ENCODE measurements around the gene RAB9B.
A peak's percentile ranks its signal among the peaks of the same experiment; 100 is the strongest.

RAB9B gene, protein sequence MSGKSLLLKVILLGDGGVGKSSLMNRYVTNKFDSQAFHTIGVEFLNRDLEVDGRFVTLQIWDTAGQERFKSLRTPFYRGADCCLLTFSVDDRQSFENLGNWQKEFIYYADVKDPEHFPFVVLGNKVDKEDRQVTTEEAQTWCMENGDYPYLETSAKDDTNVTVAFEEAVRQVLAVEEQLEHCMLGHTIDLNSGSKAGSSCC

DNA sequence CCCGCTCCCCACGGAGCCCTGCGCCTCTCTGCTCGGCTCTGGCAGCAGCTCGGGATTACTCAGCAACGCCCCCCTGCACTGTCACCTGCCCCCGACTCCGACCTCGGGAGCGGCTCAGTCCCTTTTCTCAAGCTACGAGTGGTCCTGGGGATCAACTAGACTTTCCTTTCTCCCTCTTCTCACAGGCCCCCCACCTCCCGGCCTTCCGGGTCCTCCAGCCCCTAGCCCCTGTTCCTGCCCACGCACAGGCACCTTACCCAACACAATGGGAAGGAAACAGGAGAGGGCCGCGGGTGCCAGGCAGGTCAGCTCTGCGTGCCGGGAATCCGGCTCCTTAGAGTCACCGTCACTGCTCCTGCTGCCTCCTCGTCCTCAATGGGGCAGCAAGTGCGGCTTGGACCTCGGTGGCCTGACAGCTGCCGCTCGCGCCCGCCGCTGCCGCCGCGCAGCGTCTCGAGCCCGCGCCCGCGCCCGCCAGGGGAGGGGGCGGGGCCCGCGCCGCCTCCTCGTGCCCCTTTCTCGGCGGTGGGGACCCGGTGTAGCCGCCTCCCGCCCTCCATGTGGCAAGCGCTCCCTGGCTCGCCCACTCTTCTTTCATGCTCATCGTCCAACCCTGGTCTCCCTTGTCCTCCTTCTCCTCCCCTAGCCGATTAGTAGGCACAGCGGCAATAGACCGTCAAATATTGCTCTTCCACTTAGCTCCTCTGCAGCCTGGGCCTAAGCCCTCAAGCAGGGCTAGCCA lies at the start of gene RAB9B:
RAB9B (minus strand) TSS at position 455 of the 742 bp plus-strand sequence. CDS start 6,473 bp downstream, outside the sequence.
- DNase-seq (ENCODE audit: low spot score), result peak; percentile 69
- in situ Hi-C loops (cut with MboI; ENCODE audit: low pct_unique_long_range_greater_than_20kb, low sequenced_read_pairs, unreplicated experiment), result loop anchor here (25.0 kb wide), 1 partner anchor 280 kb away; the partner anchor contains the start of gene ZCCHC18
- TF ChIP-seq, protein P1, sequence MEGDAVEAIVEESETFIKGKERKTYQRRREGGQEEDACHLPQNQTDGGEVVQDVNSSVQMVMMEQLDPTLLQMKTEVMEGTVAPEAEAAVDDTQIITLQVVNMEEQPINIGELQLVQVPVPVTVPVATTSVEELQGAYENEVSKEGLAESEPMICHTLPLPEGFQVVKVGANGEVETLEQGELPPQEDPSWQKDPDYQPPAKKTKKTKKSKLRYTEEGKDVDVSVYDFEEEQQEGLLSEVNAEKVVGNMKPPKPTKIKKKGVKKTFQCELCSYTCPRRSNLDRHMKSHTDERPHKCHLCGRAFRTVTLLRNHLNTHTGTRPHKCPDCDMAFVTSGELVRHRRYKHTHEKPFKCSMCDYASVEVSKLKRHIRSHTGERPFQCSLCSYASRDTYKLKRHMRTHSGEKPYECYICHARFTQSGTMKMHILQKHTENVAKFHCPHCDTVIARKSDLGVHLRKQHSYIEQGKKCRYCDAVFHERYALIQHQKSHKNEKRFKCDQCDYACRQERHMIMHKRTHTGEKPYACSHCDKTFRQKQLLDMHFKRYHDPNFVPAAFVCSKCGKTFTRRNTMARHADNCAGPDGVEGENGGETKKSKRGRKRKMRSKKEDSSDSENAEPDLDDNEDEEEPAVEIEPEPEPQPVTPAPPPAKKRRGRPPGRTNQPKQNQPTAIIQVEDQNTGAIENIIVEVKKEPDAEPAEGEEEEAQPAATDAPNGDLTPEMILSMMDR (IDR thresholded peaks at IDR 0.05; ENCODE audit: extremely low read depth, insufficient read depth, missing control alignments), result no peak

DNA sequence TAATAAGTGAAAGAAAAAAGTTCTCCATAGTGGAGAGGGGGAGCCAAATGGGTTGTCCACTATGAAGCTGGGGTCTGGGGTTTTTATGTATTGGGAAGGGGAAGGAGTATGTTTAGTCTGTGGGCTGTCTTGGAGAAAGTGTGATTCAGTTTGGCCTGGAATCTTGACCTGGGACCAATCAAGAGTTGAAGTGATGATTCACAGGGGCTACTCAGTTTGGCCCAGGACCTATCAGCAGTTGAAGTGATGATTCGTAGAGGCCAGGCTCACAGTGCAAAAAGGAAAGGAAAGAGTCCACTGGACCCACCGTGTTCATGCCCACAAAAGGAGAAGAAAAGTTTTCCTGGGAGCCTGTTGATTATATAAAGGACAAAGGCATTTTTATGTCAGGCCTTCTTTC lies 47.3 kb upstream of the RAB9B start:
- DNase-seq (ENCODE audit: low spot score), result no peak
- in situ Hi-C loops (cut with MboI; ENCODE audit: low pct_unique_long_range_greater_than_20kb, low sequenced_read_pairs, unreplicated experiment), result no loop called here
- TF ChIP-seq, protein P1 (IDR thresholded peaks at IDR 0.05; ENCODE audit: extremely low read depth, insufficient read depth, missing control alignments), result no peak

DNA sequence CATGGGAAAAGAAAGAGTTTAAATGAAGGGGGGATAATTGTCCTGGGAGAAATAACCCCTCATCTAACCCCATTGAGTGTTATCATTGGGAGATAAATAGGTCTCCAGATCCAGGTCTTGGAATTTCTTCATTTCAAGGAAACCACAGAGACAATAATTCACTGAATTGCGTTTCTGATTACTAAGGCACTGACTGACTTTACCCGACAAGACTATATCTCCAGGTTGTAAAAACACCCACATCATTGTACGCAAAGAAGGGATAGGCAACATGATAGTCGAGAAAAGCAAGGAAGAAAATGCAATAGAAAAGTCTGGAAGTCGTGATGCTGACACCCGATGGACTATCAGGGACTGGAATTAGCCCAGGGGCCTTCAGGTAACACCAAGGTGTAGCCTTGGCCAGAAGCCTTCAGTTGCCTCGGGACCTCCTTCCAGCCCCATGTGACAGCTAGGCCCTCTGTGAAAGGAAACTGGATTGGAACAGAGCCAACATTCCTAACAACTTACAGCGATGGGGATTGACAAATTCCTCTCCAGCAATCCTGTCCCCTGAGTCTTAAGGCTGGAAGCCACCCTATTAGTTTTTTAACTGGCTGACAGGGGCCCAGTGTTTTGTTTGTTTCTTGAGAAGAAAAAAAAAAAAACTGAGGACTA lies 46.5 kb upstream of the RAB9B start:
- DNase-seq (ENCODE audit: low spot score), result no peak
- TF ChIP-seq, protein P1 (IDR thresholded peaks at IDR 0.05; ENCODE audit: extremely low read depth, insufficient read depth, missing control alignments), result no peak
- in situ Hi-C loops (cut with MboI; ENCODE audit: low pct_unique_long_range_greater_than_20kb, low sequenced_read_pairs, unreplicated experiment), result no loop called here

DNA sequence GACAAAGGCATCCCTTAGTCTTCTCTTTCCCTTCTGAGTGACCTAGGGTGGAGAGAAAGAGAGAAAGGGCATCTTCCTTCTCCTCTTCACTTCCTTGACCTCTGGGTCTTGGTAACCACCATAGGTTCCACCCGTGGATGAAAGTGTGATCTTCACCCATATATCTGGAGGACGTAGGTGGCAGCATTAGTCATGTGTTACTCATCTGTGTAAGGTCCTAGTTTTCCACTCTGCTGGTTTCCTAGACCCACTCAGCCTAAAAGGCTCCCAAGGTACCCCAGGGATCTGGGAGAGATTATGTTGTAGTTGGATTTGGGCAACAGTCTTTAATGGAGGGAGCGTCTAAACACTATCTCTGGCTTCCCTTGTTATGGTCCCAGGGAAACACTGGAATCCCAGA lies 45.5 kb upstream of the RAB9B start:
- TF ChIP-seq, protein P1 (IDR thresholded peaks at IDR 0.05; ENCODE audit: extremely low read depth, insufficient read depth, missing control alignments), result no peak
- in situ Hi-C loops (cut with MboI; ENCODE audit: low pct_unique_long_range_greater_than_20kb, low sequenced_read_pairs, unreplicated experiment), result no loop called here
- no peak for DNase-seq (ENCODE audit: low spot score)

DNA sequence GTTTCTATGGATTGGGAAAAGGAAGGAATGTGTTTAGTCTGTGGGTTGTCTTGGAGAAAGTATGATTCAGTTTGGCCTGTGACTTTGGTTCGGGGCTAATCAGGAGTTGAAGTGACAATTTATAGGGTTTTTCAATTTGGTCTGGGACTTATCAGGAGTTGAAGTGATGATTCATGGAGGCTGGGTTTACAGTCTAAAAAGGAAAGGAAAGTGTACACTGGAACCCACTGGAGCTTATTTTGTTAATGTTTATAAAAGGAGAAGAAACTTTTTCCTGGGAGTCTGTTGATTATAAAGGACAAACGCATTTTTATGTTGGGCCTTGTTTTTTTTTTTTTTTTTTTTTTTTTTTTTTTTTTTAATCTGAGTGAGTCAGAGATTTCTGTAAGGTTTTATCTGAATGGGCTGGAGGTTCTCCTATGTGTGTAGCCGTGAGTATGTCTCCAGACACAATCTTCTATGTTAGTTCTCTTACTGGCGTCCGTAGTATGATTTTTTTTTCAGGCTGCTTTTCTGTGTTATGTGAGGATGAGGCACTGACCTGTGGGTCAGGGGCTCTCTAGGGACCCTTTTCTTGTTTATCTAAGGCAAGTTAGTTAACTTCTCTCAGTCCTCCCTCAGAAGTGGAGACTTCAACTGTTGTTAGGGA lies 33.0 kb upstream of the RAB9B start:
- DNase-seq (ENCODE audit: low spot score), result no peak
- in situ Hi-C loops (cut with MboI; ENCODE audit: low pct_unique_long_range_greater_than_20kb, low sequenced_read_pairs, unreplicated experiment), result no loop called here
- TF ChIP-seq, protein P1 (IDR thresholded peaks at IDR 0.05; ENCODE audit: extremely low read depth, insufficient read depth, missing control alignments), result no peak

DNA sequence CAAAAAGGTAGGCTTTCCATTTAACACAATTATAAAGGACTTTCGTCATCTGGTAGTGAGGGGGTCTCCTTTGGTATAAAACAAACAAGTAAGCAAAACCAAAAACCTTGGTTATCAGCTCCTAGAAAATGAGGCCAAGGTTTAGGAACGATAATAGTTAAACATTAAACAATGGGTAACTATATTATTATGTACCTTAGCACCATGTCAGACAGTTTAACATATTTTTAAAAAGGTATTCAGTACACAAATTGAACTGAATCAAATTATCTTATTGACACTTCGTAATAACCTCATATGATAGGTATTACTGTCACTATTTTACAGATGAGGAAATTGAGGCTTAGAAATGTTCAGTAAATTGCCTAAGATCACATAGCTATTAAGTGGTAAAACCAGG lies 32.1 kb upstream of the RAB9B start:
- DNase-seq (ENCODE audit: low spot score), result no peak
- in situ Hi-C loops (cut with MboI; ENCODE audit: low pct_unique_long_range_greater_than_20kb, low sequenced_read_pairs, unreplicated experiment), result no loop called here
- TF ChIP-seq, protein P1 (IDR thresholded peaks at IDR 0.05; ENCODE audit: extremely low read depth, insufficient read depth, missing control alignments), result no peak
